Omental fat pad (tissue), 4 donors: ENCODE results near the gene TXNDC16. TPM values are rescaled to one million over a fixed set of nuclear protein-coding genes. Genes with fewer than 3 reads are reported as not detected.

Source experiments
- ATAC-seq: fragments of 150-250 bp; one replicate; pipeline ENCODE4 v1.9.1; 2016; ENCODE audit warnings: mild to moderate bottlenecking, moderate library complexity; ENCODE audit not compliant: low FRiP score
- DNase-seq: peaks from one replicate; pipeline ENCODE4 v3.0.0-alpha.2; 2019; ENCODE audit warnings: low spot score
- total RNA-seq, 4 donors: library from RNA; depleted of rRNA; stranded (reverse); fragments of >200 nt; gene quantifications; one replicate each; pipeline ENCODE4 v1.1.0, GENCODE V29; 2016
- TF ChIP-seq, protein P1 (sequence below), 3 donors: fragments of 450-650 bp; IDR thresholded peaks; one replicate each; pipeline ENCODE4 v1.5.1; 2016 to 2017; ENCODE audit warnings: antibody characterized with exemption in 3 of 3, mild to moderate bottlenecking in 3 of 3, moderate library complexity in 2 of 3

Gene TXNDC16, protein sequence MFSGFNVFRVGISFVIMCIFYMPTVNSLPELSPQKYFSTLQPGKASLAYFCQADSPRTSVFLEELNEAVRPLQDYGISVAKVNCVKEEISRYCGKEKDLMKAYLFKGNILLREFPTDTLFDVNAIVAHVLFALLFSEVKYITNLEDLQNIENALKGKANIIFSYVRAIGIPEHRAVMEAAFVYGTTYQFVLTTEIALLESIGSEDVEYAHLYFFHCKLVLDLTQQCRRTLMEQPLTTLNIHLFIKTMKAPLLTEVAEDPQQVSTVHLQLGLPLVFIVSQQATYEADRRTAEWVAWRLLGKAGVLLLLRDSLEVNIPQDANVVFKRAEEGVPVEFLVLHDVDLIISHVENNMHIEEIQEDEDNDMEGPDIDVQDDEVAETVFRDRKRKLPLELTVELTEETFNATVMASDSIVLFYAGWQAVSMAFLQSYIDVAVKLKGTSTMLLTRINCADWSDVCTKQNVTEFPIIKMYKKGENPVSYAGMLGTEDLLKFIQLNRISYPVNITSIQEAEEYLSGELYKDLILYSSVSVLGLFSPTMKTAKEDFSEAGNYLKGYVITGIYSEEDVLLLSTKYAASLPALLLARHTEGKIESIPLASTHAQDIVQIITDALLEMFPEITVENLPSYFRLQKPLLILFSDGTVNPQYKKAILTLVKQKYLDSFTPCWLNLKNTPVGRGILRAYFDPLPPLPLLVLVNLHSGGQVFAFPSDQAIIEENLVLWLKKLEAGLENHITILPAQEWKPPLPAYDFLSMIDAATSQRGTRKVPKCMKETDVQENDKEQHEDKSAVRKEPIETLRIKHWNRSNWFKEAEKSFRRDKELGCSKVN
- 1 to 10 TPM; 5.2 to 9.5 (median 6.7) TPM for total RNA-seq

DNA sequence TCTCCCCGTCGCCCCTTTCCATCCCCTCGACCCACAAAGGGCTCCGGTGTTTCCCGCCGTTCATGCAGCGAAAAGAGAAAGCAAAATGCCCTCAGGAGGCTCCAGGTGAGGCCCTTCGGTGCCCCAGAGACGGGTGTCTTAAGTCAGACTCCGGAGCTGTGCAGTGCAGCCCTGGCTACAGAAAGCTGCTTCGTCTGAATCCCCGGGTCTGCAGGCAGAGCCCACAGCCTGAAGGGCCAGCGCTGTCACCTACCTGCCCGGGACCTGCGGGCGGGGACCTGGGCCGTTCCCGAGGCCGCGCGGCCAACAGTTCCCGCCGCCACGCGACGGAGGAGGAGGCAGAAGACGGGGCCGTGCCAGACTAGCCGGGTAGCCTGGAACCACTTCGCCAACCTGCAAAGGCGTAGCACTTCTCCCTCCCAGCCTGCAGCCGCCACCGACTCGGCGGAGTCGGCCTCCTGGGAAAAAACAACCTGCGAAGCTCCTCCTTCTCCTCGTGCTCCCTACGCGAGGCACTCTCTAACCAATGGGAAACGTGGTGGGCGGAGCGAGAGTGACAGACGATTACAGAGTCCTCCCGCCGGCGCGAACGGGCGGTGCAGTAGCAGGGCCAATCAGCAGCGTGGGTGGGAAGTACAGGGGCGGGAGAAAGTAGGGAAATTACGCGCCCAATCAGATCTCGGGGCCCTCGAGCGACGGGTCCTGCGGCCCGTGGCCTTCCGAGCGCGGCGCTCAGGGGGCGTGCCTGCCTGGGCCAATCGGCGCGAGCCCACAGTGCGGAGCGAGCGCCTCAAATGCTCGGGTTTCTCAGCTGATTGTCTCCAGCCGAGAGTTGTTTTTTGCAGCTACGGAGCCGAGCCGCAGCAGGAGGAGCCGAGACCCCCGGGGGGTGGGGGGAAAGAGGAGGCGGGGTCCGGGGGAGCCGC, at the start of gene TXNDC16, which contains the start of gene GPR137C:
TXNDC16 (minus strand) TSS at position 443 of the 926 bp plus-strand sequence. CDS start 8,948 bp downstream, outside the sequence.
GPR137C (plus strand) TSS at position 774 of the 926 bp plus-strand sequence. CDS start 312 bp downstream, outside the sequence.
- peak; percentile 99 for ATAC-seq
- peak; percentile 99 for DNase-seq
- TF ChIP-seq, protein P1, sequence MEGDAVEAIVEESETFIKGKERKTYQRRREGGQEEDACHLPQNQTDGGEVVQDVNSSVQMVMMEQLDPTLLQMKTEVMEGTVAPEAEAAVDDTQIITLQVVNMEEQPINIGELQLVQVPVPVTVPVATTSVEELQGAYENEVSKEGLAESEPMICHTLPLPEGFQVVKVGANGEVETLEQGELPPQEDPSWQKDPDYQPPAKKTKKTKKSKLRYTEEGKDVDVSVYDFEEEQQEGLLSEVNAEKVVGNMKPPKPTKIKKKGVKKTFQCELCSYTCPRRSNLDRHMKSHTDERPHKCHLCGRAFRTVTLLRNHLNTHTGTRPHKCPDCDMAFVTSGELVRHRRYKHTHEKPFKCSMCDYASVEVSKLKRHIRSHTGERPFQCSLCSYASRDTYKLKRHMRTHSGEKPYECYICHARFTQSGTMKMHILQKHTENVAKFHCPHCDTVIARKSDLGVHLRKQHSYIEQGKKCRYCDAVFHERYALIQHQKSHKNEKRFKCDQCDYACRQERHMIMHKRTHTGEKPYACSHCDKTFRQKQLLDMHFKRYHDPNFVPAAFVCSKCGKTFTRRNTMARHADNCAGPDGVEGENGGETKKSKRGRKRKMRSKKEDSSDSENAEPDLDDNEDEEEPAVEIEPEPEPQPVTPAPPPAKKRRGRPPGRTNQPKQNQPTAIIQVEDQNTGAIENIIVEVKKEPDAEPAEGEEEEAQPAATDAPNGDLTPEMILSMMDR (IDR thresholded peaks at IDR 0.05), result no peak

DNA sequence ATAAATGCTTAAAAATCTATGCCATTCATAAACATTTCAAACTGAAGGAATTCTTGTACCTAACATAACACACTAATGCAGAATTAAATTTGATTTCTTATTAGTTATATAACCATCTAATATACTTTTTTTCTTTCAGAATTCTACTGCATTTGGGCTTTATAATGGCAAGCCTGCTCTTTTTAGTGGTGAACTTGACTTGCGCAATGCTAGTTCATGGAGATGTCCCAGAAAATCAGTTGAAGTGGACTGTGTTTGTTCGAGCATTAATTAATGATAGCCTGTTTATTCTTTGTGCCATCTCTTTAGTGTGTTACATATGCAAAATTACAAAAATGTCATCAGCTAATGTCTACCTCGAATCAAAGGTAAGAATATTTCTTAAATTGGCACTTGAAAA, 47.7 kb upstream of the TXNDC16 start:
- TF ChIP-seq, protein P1 (IDR thresholded peaks at IDR 0.05), result no peak
- ATAC-seq, result no peak
- no peak for DNase-seq

DNA sequence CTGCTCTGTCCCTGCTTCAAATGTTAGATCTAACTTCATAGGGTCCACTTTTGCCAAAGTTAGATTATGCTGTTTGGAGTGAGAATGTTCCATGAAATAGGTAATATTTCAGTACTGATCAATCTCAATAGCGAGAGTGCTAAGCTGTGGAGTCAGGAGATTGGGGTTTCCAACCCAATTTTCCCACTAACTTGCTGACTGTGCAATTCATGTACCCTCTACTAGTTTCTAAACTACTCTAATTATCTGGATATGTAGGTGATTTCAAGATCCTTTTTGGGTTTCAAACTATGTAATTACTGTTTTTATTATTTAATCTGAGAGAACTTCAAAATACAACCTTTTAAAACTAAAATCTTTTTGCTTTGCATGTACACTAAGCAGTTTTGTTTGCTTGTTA, 46.3 kb upstream of the TXNDC16 start:
- no peak for ATAC-seq
- no peak for DNase-seq
- TF ChIP-seq, protein P1 (IDR thresholded peaks at IDR 0.05), result no peak

DNA sequence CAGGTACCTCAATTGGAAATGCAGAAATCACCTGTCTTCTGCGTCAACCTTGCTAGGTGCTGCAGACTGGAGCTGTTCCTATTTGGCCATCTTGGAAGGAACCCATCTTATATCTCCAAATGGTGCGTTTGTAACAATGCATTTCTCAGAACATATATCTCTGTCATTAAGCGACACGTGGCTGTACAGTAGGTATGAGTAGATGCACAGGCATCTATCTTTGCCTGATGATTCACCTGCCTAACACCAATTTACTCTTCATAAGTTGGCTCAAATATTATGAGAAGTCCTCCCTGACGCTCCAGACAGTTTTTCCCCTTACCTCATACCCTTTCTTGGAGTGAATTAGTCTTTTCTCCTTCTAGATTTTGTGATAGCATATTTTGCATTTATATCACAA, 44.6 kb upstream of the TXNDC16 start:
- DNase-seq (no peak), ATAC-seq (no peak)
- TF ChIP-seq, protein P1 (IDR thresholded peaks at IDR 0.05), result no peak

DNA sequence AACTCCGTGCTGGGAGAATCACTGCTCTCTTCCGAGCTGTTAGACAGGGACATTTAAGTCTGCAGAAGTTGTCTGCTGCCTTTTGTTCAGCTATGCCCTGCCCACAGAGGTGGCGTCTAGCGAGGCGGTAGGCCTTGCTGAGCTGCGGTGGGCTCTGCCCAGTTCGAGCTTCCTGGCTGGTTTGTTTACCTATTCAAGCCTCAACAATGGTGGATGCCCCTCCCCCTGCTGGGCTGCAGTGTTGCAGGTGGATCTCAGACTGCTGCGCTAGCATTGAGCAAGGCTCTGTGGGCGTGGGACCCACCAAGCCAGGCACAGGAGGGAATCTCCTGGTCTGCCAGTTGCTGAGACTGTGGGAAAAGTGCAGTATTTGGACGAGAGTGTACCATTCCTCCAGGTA, 44.0 kb upstream of the TXNDC16 start:
- ATAC-seq (no peak), DNase-seq (no peak)
- TF ChIP-seq, protein P1 (IDR thresholded peaks at IDR 0.05), result no peak

DNA sequence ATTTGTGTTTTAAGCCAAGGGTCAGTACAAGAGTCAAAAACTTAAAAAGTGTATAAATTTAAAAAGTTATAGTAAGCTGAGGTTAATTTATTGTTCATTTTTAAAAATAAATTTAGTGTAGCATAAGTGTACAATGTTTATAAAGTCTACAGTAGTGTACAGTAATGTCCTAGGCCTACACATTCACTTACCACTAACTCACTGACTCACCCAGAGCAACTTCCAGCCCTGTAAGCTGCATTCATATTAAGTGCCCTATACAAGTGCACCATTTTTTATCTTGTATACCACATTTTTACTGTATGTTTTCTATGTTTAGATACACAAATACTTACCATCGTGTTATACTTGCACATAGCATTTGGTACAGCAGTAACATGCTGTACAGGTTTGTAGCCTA, 38.0 kb upstream of the TXNDC16 start:
- DNase-seq, result no peak
- TF ChIP-seq, protein P1 (IDR thresholded peaks at IDR 0.05), result no peak
- no peak for ATAC-seq
